ENCODE results near the gene TRPM1.

TRPM1 gene

DNA sequence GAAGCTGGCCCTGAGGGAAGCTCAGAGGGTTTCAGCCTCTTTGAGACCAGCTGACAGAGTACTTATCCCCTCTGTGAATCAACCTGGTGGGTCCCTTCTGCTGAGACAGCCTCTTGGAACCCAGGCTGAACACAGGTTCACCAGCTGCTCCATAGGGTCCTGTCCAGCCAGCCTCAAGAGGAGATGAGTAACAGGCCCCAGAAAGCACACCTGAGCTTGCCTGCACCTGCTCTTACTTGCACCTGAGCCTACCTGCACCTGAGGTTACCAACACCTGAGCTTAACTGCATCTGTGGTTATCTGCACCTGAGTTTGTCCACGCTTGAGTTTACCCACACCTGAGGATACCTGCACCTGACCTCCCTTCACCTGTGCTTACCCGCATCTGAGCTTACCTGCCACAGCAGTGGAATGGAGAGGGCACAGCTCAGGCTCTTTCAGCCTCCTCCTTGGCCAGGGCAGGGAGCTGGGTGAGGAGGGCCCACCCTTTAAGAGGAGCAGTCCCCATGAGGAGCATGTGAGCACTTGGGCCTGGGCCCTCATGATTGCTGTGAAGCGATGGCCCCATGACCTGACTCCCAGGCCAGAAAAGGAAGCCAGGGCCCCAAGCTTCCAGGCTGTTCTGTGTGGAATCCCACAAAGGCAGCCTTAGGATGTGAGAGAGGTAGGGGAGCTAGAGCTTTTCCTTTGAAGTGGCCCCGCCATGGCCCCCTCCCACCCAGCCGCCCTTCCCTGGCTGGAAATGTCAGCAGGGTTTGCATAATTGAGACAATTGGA, at the start of gene TRPM1:
TSS of gene TRPM1 (minus strand) at position 464 of the 777 bp plus-strand sequence. CDS start 20,370 bp downstream, outside the sequence.
- no peak for DNase-seq

DNA sequence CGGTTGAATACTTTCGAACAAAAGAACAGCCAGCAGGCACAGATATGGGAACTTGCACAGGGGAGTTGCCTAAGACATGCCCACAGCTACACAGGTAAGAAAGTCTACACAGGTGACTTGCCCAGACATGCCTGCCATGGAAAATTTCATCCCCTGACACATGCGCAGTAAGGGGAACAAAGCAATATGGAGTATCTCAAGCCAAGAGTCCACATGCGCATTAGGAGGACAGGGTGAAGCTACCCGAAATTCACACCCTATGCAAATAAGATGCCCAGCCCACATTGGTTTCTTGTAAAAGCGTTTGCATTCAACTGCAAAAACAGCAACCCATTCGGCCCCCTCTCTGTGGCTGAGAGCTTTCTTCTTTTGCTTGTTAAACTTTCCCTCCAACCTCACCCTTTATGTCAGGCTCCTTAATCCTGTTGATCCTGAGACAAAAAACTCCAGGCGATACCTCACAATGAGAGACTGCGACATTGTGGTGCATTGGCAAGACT, 49.3 kb upstream of the TRPM1 start:
- DNase-seq, result no peak

DNA sequence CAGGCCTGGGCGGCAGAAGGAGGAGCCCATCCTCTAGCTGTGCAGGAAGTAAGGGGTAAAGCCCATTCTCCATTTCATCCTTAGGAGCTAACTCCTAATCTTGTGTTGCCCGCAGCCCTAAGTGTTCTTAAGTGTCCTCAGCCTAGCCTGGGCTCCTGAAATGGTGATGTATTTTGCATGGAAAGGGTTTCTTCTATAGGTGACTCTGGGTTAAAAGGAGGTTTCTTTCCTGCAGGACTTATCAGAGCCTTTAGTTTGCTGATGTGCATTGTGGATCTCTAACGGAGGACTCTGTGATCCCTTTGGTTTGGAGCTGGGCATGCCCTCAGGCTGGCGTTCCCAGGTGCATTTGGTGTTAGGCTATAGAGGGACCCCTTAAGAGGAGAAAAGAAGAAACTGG, 48.5 kb upstream of the TRPM1 start:
- DNase-seq, result no peak

GRCh38 chr15:31149088-31149505, 47.6 kb upstream of the TRPM1 start:
- peak; percentile 41 for DNase-seq

GRCh38 chr15:31148297-31149087, 47.0 kb upstream of the TRPM1 start:
- DNase-seq, result peak; percentile 42

DNA sequence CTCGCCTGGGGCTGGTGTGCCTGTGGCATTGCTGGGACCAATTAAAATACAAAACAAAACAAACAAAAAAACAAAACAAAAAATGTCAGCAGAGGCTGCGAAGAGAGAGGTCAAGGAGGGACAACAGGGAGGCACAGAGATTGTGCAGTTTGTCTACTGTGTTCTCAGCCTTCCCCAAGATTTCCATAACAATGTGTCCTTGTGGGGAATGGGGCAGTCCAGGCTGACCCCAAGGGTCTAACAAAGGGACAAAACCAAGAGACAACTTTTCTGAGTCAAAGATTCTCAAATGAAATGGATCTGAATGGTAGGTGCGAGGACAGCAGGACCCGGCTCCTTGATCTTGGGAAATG, 46.4 kb upstream of the TRPM1 start:
- no peak for DNase-seq

GRCh38 chr15:31147456-31147855, 45.9 kb upstream of the TRPM1 start:
- DNase-seq, result peak; percentile 37

GRCh38 chr15:31145271-31145911, 43.9 kb upstream of the TRPM1 start:
- no peak for DNase-seq

- no peak for DNase-seq
These were observed 40.3 kb upstream of the TRPM1 start for GRCh38 chr15:31141792-31142191.

GRCh38 chr15:31136607-31137328, 35.2 kb upstream of the TRPM1 start:
- peak; percentile 6 for DNase-seq

DNA sequence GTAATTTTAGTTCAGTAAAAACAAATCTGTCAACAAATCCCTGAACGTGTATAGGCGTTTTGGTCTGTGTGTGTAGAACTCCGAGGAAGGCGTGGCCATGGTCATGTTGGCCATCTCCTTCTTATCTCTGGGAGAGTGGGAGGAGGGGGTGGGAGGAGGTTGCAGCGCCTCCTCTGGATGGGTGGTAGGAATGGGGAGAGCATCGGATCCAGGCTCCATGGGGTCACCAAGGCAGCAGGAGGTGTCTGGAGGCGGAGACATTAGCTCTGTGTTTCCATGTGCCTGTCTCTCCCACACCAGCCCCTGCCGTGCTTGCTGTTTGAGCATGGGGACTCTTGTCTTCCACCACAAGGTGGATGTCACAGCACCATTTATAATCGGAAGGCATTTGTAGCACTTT, 34.5 kb upstream of the TRPM1 start:
- DNase-seq, result peak; percentile 48

GRCh38 chr15:31135523-31135922, 34.0 kb upstream of the TRPM1 start:
- DNase-seq, result peak; percentile 29

- no peak for DNase-seq
These were observed 32.4 kb upstream of the TRPM1 start for GRCh38 chr15:31133890-31134289.

DNA sequence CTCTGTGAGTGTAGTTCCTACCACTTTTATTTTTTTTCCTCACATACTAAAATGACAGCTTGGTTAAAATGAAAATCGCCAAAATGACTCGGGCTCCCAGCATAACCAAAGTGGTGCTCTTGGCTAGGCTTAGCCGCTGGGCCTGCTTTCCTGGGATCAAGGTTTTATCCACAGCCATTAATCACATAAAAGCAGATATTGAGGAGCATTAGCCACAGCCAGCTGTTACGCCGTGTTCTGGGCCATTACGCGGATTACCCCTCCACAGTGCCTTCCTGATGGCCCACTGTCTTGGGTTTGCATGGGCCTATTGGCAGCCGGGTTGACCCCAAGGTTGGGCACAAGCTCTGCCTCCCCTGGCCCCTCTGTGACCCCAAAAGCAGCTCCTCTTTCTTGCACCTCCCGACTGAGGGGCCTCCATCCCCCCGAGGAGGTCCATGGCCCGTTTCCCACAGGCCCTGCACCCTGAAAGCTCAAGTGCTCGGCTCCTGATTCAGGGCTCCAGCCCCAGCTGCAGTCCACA, 30.4 kb upstream of the TRPM1 start:
- DNase-seq, result no peak

DNA sequence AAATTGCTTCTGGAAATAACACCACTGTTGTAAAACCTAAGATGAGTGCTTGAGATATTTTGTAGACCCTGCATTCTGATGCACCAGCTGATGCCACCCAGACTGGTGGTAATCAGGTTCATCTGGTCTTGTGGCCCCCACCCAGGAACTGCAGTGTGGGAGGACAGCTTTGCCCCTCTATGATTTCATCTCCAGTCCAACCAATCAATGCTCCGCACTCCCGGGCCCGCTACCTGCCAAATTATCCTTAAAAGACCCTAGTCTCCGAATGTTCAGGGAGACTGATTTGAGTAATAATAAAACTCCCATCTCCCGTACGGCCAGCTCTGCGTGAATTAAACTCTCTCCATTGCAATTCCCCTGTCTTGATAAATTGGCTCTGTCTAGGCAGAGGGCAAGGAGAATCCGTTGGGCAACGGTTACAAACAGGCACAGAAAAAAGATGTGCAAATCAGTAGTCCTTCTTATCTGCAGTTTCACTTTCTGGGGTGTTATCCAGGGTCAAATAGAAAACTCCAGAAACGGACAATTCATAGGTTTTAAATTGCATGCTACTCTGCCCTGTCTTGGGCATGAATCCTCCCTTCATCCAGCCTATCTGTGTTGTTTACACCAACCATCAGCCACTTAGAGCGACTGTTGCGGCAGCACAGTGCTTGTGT, 29.2 kb upstream of the TRPM1 start:
- DNase-seq, result no peak

- no peak for DNase-seq
These were observed 28.3 kb upstream of the TRPM1 start for GRCh38 chr15:31129769-31130303.

DNA sequence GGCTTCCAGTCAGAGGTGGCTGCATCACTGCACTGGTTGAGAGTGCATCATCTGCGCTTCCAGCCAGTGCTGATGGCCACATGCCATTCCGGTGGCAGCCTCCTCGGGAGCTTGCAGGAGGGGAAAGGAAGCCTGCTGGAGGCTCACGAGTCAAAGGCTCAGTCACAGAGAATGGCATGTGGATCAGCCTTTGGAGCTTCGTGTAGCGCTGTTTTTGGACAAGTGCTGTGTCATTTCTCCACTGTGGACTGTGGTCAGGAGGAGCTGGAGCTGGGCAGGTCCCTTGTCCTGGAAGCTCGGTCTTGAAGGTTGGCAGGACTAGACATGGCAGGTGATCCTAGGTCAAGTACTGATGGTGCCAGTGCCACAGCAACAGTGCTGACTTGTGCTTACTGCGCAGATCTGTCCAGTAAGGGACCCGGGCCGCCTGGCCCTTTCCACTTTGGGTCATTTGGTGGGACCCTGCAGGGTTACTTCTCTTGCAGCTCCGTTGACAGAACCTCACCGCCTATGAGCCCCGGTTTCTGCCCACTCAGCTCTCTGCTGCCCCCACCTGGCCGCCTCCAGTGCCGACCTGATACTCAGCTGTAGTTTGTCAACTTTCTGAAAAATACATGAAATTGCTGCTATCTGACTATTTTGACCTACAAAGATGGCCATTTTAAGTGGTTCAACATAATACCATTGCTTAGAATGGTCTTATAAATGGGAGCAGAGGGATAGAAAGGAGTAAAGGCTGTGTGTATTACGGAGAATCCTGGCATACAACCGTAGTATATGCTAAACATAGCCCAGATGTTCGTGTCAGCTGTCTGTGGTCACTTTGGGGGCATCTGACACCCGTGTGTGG, 27.6 kb upstream of the TRPM1 start:
- DNase-seq, result peak; percentile 80

GRCh38 chr15:31128477-31128876, 27.0 kb upstream of the TRPM1 start:
- no peak for DNase-seq

- no peak for DNase-seq
These were observed 26.2 kb upstream of the TRPM1 start for GRCh38 chr15:31127596-31128261.

- DNase-seq, result no peak
These were observed 23.5 kb upstream of the TRPM1 start for GRCh38 chr15:31125061-31125460.
